Measurements from ENCODE around the gene CCDC102B. TPM values are rescaled to one million over a fixed set of nuclear protein-coding genes. Genes with fewer than 3 reads are reported as not detected.
"Not testable (repeated sequence)": the region's sequence is repeated elsewhere in the genome, so short reads cannot be mapped to it uniquely, and the experiment has no call there.

The CCDC102B gene
- total RNA-seq, 1 donor from 2014 or later = 6.5 TPM

GRCh38 chr18:68935686-68936085 lies 137.8 kb downstream of the CCDC102B start:
- Mint-ChIP-seq H3K27ac (ENCODE audit: unreplicated experiment) (no peak overlapping the region), H3K9me3 (no peaks in the 10 kb centered on the region), H3K36me3 (ENCODE audit: low read depth) (no peaks in the 10 kb centered on the region), H3K27me3 (ENCODE audit: low read depth) (no peaks in the 10 kb centered on the region), H3K4me3 (no peak overlapping the region), H3K4me1 (no peaks in the 10 kb centered on the region)
- TF ChIP-seq CTCF (conservative IDR thresholded peaks at IDR 0.05) = no peak
- DNase-seq (ENCODE audit: low read depth, low spot score) = no peak

GRCh38 chr18:68937029-68937599 lies 139.2 kb downstream of the CCDC102B start:
- no peaks in the 10 kb centered on the region for H3K27me3 Mint-ChIP-seq (ENCODE audit: low read depth)
- H3K27ac Mint-ChIP-seq (ENCODE audit: unreplicated experiment) = no peak overlapping the region
- no peaks in the 10 kb centered on the region for H3K9me3 Mint-ChIP-seq
- H3K4me3 Mint-ChIP-seq = no peak overlapping the region
- no peak for DNase-seq (ENCODE audit: low read depth, low spot score)
- TF ChIP-seq CTCF (conservative IDR thresholded peaks at IDR 0.05) = no peak
- H3K4me1 Mint-ChIP-seq = no peaks in the 10 kb centered on the region
- no peaks in the 10 kb centered on the region for H3K36me3 Mint-ChIP-seq (ENCODE audit: low read depth)

DNA sequence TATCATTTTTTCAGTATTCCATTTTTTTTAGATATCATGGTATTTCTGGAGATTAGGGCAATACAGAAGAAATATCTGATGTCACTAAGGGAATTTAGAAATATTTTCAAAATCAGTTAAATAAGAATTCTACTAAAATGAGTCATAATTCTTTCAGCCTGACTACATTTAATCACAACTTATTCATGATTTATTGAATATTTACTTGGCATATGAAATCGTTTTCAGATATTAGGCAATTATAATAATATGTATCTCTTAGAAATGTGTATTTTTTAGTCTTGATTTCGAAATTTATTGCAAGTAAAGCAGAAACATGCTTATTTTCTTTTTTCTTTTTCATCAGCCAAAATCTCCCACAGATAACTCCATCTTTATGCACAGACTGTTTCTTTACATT lies 142.2 kb downstream of the CCDC102B start:
- no peak overlapping the region for H3K27ac Mint-ChIP-seq (ENCODE audit: unreplicated experiment)
- DNase-seq (ENCODE audit: low read depth, low spot score) = no peak
- H3K4me3 Mint-ChIP-seq = no peak overlapping the region
- no peaks in the 10 kb centered on the region for H3K9me3 Mint-ChIP-seq
- TF ChIP-seq CTCF (conservative IDR thresholded peaks at IDR 0.05) = no peak
- no peaks in the 10 kb centered on the region for H3K36me3 Mint-ChIP-seq (ENCODE audit: low read depth)
- H3K27me3 Mint-ChIP-seq (ENCODE audit: low read depth) = no peaks in the 10 kb centered on the region
- no peaks in the 10 kb centered on the region for H3K4me1 Mint-ChIP-seq

- Mint-ChIP-seq H3K4me3 (no peak overlapping the region), H3K27ac (ENCODE audit: unreplicated experiment) (no peak overlapping the region), H3K9me3 (no peaks in the 10 kb centered on the region), H3K27me3 (ENCODE audit: low read depth) (no peaks in the 10 kb centered on the region), H3K36me3 (ENCODE audit: low read depth) (no peaks in the 10 kb centered on the region), H3K4me1 (no peaks in the 10 kb centered on the region)
- no peak for TF ChIP-seq CTCF (conservative IDR thresholded peaks at IDR 0.05)
- DNase-seq (ENCODE audit: low read depth, low spot score) = no peak
Measured at GRCh38 chr18:68940754-68941153, 142.9 kb downstream of the CCDC102B start.

- no peak for TF ChIP-seq CTCF (conservative IDR thresholded peaks at IDR 0.05)
- no peaks in the 10 kb centered on the region for H3K4me1 Mint-ChIP-seq
- no peaks in the 10 kb centered on the region for H3K27me3 Mint-ChIP-seq (ENCODE audit: low read depth)
- H3K4me3 Mint-ChIP-seq = no peak overlapping the region
- no peaks in the 10 kb centered on the region for H3K36me3 Mint-ChIP-seq (ENCODE audit: low read depth)
- H3K27ac Mint-ChIP-seq (ENCODE audit: unreplicated experiment) = no peak overlapping the region
- DNase-seq (ENCODE audit: low read depth, low spot score) = no peak
- H3K9me3 Mint-ChIP-seq = no peaks in the 10 kb centered on the region
Measured at GRCh38 chr18:68942230-68942629, 144.3 kb downstream of the CCDC102B start.

GRCh38 chr18:68943861-68944260 lies 146.0 kb downstream of the CCDC102B start:
- DNase-seq (ENCODE audit: low read depth, low spot score); H3K27ac Mint-ChIP-seq (ENCODE audit: unreplicated experiment); H3K4me3 Mint-ChIP-seq; H3K27me3 Mint-ChIP-seq (ENCODE audit: low read depth); H3K36me3 Mint-ChIP-seq (ENCODE audit: low read depth); H3K4me1 Mint-ChIP-seq; H3K9me3 Mint-ChIP-seq: not testable (repeated sequence)

All from neural crest cell (in vitro differentiated cells).